ENCODE data around the gene MRTFA.
A peak's percentile ranks its signal among the peaks of the same experiment; 100 is the strongest.

The MRTFA gene

DNA sequence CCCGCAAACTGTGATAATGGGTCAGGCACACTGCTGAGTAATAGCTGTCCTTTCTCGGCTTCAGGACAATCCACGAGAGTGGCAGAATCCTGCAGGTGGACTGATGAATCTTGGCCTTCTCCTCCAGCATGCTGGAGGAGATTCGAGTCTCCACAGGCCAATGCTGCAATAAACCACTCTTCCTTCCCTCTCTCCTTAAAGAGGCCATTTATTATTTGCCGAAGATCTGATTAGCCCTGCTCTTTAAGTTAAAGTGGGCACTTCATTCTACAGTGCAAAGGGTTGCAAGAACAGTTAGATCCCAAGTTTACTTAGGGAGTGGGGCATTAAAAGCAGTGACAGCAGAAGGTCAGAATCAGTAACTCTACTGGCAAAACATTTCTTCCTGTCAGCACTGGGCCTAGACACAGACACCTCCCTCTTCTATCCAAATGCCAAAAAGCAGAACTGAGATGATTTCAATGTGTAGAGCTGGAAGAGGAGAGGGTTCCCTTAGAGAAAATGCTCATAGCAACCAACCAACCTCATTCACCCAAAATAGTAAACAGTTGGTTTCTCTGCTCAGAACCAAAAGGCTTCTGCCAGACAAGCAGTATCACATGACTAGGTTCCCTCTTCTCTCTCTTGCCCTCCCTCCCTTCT, 144.4 kb downstream of the MRTFA start:
- no peak for DNase-seq (ENCODE audit: low read depth)

DNA sequence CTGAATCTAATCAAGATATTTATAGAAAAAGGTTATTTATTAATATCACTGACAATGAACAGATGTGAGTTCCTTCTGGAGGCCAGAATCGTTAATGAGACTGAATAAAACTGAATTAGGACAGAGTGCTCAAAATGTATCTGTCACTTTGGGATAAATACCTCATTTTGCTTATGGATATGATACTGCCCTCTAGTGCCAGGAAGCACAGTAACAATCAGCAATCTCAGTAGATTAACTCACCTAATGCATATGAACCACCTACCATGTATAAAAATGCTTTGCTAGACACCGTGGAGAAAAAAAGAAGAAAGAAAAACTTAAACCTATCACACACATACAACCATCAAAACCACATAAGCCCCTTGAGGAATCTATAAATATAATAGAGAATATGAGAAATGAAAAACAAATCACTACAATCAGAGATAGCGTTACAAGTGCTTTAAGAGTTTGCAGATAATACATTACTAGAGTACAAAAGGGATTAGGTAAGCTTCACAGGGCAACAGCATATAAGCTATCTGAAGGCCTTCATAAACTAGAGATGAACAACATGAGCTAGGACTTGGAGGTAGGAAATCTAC, 148.8 kb downstream of the MRTFA start:
- no peak for DNase-seq (ENCODE audit: low read depth)

DNA sequence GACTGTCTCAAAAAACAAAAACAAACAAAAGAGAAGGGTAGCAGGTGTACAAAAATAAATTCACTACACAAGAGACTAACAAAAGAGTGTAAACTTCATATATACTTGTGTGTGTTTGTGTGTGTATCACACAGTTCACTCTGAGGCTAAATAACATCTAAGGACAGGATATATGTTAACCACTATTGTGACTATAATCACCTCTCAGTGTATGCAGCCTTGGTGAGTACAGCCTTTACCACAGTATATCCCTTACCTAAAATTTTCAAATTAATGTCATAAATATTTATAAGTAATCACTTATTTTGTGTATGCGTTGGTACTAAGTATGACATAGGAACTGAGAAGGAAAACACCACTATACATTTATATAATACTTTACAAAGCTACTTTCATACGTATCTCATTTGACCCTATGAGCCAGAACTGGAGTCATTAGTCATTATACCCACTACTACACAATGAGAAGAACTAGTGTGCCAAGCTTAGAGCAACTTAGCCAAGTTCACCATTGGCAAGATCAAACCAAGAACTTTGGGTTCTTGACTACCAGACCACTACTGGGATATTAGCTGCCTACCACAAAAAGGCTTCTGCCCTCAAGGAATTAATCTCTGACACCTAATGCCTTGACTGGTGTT, 149.4 kb downstream of the MRTFA start:
- DNase-seq (ENCODE audit: low read depth), result no peak

DNA sequence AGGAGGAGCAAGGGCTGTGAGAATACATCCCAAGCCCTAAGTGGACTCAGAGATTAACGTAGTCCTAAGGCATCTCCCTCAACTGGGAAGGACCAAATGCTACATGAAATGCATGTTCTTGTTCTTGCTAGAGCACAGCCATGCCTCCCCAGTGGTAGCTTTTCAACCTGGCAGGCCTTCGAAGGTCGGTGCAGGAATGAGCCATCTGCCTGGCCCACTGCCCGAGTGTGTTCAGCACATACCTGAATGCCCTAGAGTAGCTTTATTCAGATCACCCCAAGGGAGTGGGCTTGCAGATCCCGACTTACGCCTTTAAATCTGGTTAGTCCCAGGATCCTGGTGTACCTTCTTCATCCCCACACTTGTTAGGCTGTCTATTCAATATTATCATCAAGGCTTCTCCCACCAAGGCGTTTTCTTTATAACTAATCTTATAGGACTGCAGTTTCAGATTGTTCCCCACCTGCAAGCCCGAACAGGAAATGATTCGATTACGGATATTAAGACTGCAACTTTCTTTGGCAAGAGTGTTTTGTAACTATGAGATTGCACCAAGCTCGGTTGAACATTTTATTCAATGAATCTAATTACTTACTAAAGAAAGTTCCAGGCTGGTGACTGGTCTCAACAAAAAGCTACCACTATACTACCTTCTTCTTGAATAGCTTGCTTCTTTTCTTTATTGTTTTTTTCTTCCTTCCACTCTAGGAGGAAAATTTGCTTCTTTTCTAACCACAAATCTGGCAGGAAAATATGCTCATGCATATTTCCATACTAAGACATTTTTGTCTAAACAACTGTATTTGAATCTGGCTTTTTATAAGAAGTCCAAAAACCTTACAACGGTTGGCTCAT, 150.5 kb downstream of the MRTFA start:
- no peak for DNase-seq (ENCODE audit: low read depth)

DNA sequence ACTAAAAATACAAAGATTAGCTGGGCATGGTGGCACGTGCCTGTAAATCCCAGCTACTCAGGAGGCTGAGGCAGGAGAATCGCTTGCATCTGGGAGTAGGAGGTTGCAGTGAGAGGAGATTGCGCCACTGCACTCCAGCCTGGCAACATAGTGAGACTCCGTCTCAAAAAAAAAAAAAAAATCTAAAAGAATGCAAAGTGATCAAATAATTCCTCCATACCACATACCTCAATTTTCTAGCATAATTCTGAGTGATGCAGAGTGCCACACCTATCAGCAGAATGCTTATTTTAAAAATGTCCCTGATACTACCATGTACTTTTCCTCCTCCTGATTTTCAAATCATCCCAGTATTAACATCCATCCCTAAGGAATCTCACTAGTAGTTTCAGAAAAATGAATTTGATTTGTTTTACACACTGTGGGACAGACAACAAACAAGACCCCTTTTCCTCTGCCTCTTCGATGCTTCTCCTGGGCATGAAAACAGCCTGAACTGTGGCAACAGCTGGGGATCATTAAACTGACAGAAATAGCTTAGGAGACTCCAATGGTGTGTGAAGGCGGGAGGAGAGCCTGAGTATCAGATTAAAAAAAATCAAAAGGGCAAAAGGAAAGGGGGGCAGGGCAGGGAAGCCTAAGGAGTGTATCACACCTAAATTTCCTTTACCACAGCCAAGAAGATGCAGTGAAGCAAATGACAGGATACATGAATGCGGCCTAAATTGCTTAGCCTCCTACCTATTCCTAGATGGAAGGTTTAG, 151.4 kb downstream of the MRTFA start:
- no peak for DNase-seq (ENCODE audit: low read depth)

DNA sequence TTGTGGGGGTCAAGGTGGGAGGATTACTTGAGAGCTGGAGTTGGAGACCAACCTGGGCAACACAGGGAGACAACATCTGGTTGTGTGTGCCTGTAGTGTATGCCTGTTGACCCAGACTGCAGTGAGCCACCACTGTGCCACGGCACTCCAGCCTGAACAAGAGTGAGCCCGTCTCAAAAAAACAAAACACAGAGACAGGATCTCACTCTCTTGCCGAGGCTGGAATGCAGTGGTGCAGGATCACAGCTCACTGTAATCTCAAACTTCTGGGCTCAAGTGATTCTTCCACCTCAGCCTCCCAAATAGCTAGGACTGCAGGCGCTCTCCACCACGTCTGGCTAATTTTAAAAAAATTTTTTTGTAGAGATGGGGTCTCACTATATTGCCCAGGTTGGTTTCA, 153.6 kb downstream of the MRTFA start:
- no peak for DNase-seq (ENCODE audit: low read depth)

DNA sequence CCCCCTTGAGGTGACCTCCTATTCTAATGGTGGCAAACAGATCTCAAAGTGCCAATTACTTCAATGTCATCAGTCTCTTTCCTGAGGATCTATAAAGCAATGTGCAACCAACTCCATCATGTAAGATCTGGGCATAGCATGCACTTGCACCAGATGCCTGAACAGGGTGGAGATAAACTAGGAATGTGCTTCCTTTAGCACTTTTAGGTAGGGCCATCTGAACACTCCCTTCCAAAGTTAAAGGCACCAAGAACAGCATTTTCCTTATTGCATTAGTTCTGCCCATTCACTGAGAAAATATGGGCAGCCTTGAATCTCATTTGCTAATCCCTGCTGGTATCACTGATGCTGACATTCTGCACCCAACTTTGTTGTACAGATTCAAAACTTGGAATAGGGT, 154.1 kb downstream of the MRTFA start:
- DNase-seq (ENCODE audit: low read depth), result no peak

DNA sequence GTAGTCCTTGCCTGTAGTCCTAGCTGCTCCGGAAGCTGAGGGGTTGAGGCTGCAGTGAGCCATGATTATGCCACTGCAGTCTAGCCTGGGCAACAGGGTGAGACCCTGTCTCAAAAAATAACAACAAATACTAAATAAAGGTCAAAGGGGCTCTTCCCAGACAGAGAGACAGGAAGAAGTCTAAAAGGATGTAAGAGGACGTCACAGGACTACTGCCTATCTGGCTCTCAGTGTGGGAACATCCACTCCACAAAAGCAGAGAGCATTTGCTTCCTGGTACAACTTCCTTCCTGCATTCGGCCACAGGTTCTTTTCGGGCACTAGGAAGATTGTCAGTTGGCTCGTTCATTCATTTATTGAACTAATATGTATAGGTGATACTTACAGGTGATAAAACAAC, 155.5 kb downstream of the MRTFA start:
- no peak for DNase-seq (ENCODE audit: low read depth)

DNA sequence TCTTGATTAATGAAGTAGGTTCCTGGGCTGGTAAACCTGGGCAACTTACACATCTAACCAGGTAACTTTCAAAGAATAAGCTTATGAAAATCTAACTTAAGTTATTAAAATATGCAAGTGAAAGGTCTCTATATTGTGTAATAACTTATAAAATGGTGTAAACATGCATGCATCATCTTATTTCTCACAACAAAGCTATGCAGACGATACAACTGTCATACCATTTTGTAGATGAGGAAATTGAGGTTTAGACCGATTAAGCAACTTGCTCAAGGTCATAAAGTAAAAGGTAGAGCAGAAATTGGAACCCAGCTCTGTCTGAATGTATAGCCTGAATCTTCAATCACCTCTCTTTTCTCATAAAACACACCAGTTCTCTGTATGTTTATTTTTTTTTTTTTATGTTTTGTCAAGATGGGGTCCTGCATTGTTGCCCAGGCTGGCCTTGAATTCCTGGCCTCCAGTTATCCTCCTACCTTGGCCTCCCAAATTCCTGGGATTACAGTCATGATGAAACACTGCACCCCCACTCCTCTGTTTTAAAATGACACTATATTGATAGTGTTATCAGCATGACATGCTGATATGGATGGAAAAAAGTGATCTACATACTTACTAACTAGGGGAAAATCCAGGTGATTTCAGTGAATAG, 156.5 kb downstream of the MRTFA start:
- no peak for DNase-seq (ENCODE audit: low read depth)

DNA sequence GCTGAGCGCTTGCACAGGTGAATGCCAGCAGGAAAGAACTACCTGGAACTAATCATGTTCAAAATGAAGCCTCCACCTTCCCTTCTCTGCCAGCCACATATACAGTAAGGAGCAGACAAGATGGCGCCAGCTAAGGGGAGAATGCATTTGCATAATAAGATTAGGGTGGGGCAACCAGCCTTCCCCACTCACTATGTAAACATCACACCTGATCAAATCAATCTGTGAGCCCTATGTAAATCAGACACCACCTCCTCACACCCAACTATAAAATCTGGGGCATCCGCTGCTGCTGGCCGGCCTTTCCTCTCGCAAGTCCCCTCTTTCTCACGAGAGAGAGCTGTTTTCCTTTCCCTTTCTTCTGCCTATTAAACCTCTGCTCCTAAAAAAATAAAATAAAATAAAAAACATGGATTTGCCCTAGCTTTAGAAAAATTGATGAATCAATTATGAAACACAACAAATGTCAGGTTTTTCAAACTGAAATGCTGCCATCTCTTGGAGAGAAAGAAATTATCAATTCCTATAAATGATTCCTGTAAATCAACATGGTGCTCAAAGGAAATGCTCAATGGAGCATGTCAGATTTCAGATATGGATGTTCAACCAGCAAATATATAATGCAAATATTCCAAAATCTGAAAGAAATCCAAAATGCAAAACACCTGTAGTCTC, 157.3 kb downstream of the MRTFA start:
- DNase-seq (ENCODE audit: low read depth), result no peak

DNA sequence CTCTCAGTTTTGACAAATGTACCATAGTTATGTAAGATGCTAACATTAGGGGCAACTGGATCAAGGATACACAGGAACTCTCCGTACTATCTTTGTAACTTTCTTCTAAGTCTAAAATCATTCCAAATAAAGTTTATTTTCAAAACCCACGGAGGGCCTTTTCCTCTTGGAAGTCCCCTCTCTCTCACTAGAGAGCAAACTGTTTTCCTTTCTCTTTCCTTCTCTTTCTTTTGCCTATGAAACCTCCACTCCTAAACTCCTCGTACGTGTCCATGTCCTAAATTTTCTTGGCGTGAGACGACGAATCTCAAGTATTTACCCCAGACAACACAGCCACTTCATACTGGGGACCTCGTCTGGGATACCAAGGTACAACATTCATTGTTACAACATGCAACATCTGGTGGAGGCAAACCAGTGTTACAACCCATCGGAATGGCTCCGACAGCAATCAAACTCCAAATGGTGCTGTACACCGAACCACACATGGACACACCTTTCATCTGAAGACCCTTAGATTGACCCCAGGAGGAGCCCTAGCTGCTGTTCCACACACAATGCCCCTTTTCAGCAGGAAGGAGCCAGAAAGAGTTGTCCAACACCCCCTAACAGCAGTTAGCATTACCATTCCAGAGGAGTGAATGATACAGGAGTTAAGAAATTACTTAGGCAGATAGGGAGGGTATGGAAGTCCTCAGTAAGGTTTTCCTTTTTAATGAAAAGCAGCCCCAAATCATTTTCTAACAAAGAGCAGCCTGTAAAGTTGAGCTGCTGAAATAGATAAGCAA, 158.0 kb downstream of the MRTFA start:
- DNase-seq (ENCODE audit: low read depth), result no peak

DNA sequence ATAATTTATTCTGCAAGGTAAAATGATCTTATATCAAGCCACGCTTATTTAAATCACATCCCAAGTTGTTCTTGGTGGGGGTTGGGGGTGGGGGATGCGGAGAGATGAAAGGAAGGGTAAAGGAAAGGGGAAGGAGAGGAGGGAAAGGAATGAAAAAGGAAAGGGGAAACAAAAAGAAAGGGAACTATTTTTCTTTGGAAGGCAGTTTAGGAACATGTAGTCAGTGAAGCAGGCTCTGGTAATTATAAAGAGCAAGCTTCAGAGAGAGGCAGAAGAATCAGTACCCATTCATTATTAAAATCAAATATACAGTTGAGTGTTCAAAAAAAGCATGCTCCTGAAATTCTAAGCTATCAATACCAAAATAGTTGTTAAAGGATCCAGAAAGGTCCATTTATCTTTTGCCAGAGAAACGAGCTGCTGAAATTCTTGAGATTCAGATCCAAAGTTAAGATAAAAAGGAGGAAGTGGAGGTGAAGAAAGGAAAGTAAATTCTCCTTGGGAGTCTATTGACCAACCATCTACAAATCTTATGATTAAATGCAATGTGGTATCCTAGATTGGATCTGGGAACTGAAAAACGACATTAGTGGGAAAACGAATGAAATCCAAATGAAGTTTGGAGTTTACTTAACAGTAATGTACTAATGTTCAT, 158.7 kb downstream of the MRTFA start:
- DNase-seq (ENCODE audit: low read depth), result no peak

DNA sequence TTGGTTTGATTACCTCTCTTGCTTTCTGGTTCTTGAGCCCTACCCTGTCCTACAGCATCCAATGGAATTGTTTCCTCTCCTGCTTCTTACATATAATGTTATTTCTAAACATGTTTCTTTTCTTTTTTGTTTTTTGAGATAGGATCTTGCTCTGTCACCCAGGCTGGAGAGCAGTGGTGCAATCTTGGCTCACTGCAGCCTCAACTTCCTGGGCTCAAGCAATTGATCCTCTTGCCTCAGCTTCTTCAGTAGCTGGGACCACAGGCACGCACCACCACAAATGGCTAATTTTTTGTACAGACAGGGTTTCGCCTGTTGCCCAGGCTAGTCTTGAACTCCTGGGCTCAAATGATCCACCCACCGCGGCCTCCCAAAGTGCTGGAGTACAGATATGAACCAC, 160.2 kb downstream of the MRTFA start:
- no peak for DNase-seq (ENCODE audit: low read depth)

DNA sequence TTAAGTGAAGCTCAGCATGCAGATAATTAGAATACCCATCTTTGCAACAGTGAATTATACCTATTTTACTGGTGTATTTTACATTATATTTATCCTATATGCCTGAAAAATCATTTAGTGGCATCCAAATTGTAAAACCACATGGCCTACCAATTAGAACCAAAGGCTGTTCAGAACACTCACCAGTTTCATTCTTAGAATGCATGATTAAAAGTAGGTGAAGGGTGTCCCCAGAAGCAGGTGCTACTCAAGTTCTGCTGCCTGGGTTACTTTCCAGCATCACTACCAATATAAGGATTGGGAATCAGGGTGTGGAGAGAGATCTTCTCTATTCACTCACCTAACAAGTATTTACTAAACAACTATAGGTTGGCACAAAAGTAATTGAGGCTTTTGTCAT, 162.8 kb downstream of the MRTFA start:
- no peak for DNase-seq (ENCODE audit: low read depth)

DNA sequence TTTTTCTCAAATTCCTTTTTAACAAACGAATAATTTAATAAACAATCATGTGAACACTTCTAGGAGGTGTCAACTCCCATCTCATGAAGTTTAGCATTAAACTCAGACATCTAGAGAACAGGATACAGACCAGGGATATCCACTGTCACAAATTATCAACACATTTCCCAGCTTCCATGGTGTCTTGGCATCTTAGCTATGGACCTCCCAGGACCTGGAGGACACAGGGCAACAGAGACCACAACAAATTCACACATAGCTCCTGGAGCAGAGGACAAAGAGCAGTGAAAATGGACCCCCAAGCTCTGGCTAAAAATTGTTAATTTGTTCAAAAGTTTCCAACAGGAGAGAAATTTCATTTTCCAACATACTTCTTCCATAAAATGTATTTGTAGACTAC, 163.9 kb downstream of the MRTFA start:
- no peak for DNase-seq (ENCODE audit: low read depth)

DNA sequence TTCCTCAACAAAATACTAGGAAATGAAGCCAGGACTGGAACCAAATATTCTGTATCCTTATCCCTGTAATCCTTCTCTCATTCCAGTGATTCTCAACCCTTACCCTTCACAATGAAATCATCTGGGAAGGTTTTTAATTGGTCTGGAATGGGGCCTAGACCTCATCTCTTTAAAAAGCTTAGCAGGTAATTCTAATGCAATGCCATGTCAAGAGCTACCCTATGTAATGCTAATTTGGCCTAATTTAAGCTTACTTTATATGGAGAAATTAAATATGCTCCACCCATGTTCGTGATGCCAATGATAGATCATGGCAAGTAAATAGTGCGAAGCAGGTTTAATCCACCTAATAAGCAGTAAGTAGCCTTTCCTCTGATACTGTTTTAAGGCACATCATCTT, 164.5 kb downstream of the MRTFA start:
- DNase-seq (ENCODE audit: low read depth), result no peak

DNA sequence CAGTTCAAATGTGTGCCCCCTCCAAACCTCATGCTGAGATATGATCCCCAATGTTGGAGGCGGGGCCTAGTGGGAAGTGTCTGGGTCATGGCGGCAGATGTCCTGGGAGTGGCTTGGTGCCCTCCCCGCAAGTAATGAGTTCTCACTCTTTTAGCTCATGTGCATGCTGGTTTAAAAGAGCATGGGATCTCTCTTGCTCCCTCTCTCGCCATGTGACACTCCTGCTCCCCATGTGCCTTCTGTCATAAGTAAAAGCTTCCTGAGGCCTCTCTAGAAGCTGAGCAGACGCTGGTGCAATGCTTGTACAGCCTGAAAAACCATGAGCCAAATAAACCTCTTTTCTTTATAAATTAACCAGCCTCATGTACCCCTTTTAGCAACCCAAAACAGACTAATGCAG, 167.3 kb downstream of the MRTFA start:
- no peak for DNase-seq (ENCODE audit: low read depth)

DNA sequence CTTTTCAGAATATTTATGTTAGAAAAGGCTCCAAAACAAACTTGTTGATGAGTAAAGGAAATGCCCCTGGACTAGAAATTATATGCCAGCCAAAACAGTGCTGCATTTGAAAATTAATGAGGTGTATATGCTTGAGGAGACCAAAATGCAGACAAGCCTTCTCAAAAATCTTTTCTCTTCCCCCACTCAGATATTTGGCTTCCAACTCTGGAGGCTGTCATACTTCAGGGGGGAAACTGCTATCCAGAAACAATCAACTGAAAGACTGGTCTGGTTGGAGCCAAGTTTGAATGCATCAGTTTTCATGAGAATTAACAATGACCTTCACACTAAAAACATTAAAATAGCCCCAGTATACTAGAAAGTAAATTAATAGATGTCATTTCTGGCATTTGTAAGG, 167.9 kb downstream of the MRTFA start:
- DNase-seq (ENCODE audit: low read depth), result no peak

DNA sequence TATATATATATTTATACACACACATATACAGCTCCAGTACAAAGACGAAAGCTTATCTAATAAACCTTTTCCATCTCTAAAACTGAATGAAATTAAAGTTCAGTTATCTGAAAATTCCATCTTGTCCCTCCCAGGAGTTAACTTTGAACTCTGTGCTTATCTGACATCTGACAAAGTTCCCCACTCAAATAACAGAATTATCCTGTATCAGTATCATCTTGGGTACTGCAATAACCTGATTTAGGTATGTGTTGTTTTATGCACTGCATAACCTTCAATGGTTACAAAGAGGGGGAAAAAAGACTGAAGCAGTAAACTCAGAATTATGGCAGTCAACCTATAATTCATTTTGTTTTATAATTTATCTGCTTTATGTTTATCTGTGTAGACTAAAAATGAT, 169.5 kb downstream of the MRTFA start:
- no peak for DNase-seq (ENCODE audit: low read depth)

DNA sequence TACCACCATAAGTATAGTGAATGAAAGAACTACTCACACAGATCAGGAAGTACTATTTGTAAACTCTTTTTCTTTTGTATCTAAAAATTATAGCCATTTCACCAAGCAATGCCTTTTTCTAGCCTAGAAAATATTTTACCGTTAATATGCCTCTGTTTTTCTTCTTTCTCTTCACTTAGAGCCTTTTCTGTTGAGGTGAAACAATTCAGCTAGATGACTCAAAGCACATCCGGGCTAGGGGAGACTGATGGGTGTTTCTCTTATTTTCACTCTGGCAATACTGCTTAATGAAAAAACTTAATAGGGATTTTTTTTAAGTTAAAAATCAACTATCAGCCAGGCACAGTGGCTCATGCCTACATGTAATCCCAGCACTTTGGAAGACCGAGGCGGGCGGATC, 172.8 kb downstream of the MRTFA start:
- peak; percentile 19 for DNase-seq (ENCODE audit: low read depth)

Measured in stimulated activated CD4-positive, alpha-beta T cell treated with anti-CD3 and anti-CD28 coated beads, Interleukin-2, amount 100 ng/mL, for 4 hours (primary cell).